HFFc6 (cell line): ENCODE data around the gene DAZAP1. TPM values are rescaled to one million over a fixed set of nuclear protein-coding genes. Genes with fewer than 3 reads are reported as not detected.

Source experiments
- DNase-seq: peaks from one replicate; pipeline ENCODE4 v3.0.0-alpha.2; 2018
- H3K27ac Mint-ChIP-seq: 2 replicates; pipeline ENCODE4 v1.8.0; 2020; ENCODE audit warnings: mild to moderate bottlenecking, mixed read lengths
- H3K27me3 Mint-ChIP-seq: 2 replicates; pipeline ENCODE4 v1.8.0; 2021; ENCODE audit warnings: mild to moderate bottlenecking, moderate library complexity, mixed read lengths; ENCODE audit not compliant: insufficient read depth
- H3K36me3 Mint-ChIP-seq: 2 replicates; pipeline ENCODE4 v1.8.0; 2021; ENCODE audit warnings: low read depth, mixed read lengths
- H3K4me1 Mint-ChIP-seq: 2 replicates; pipeline ENCODE4 v1.8.0; 2020; ENCODE audit warnings: low read depth, mixed read lengths
- H3K4me3 Mint-ChIP-seq: 2 replicates; pipeline ENCODE4 v1.8.0; 2020; ENCODE audit warnings: mild to moderate bottlenecking, moderate library complexity, mixed read lengths
- H3K9me3 Mint-ChIP-seq: 2 replicates; pipeline ENCODE4 v1.8.0; 2020; ENCODE audit warnings: mild to moderate bottlenecking, mixed read lengths
- total RNA-seq, 6 experiments: library from RNA; stranded (reverse); fragmentation: NEBNext Ultra II Directional; extraction: Animal tissue kit (Norgen Biotek cat#: 25700); gene quantifications; 2 replicates in 1 of 6; 3 replicates in 5 of 6; pipeline ENCODE4 v1.2.3, GENCODE V29; 2021
- TF ChIP-seq, protein P1 (sequence below): fragments of 200-600 bp; sonication (generic); IDR thresholded peaks from 2 replicates; pipeline ENCODE4 v1.5.0; 2021; ENCODE audit warnings: antibody characterized with exemption, mild to moderate bottlenecking

Gene DAZAP1
- total RNA-seq, 6 experiments from 2014 or later = 87.2 to 109 (median 103) TPM

DNA sequence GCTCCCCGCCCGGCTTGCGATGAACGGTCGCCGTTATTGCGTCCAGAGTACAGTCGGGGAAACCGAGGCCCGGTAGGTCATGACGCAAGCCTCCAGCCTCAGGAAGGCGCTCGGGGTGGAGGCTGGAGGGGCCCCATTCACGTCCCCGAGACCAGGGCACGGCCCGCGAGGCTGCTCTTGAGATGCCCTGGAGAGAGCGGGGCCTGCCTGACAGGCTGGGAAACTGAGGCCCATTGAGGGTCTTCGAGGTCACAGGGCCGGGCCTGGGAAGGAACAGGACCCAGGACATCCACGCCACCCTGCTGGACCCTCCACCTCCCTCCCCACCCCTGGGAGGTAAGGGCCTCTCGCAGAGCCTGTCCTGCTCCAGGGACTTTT lies 23.3 kb upstream of the DAZAP1 start:
- H3K27ac Mint-ChIP-seq = peak overlapping the region; percentile 40
- peaks cover 7% of the 10 kb centered on the region; the same call in 1 of the 2 replicates for H3K4me1 Mint-ChIP-seq
- H3K9me3 Mint-ChIP-seq = peaks cover 4% of the 10 kb centered on the region; the same call in 1 of the 2 replicates
- peaks cover 8% of the 10 kb centered on the region for H3K27me3 Mint-ChIP-seq
- H3K36me3 Mint-ChIP-seq = peaks cover 5% of the 10 kb centered on the region
- TF ChIP-seq, protein P1, sequence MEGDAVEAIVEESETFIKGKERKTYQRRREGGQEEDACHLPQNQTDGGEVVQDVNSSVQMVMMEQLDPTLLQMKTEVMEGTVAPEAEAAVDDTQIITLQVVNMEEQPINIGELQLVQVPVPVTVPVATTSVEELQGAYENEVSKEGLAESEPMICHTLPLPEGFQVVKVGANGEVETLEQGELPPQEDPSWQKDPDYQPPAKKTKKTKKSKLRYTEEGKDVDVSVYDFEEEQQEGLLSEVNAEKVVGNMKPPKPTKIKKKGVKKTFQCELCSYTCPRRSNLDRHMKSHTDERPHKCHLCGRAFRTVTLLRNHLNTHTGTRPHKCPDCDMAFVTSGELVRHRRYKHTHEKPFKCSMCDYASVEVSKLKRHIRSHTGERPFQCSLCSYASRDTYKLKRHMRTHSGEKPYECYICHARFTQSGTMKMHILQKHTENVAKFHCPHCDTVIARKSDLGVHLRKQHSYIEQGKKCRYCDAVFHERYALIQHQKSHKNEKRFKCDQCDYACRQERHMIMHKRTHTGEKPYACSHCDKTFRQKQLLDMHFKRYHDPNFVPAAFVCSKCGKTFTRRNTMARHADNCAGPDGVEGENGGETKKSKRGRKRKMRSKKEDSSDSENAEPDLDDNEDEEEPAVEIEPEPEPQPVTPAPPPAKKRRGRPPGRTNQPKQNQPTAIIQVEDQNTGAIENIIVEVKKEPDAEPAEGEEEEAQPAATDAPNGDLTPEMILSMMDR = no peak
- DNase-seq = no peak
- H3K4me3 Mint-ChIP-seq = peak overlapping the region; percentile 90

DNA sequence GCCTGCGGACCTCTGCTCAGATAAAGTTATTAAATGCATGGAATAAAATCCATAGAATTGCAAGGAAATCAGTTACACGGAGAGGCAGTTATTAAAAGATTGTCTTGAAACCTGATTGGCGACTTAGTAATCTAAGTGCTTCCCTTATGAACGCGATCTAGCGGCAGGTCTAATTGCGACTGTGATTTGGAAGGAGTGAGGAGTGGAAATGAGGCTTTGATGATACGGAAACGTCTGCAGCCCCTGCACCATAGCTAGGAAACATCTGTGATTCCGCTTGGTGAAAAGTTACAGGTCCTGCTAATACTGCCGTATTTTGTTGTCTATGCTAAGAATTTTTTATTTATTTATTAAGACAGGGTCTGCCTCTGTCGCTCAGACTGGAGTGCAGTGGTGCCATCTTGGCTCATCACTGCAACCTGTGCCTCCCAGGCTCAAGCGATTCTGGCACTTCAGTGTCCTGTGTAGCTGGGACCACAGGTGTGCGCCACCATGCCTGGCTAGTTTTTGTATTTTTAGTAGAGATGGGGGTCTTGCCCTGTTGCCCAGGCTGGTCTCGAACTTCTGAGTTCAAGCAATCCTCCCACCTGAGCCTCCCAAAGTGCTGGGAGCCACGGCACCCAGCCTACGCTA lies 22.8 kb upstream of the DAZAP1 start:
- Mint-ChIP-seq H3K9me3 (peaks cover 4% of the 10 kb centered on the region; the same call in 1 of the 2 replicates), H3K27me3 (peaks cover 8% of the 10 kb centered on the region), H3K36me3 (peaks cover 10% of the 10 kb centered on the region), H3K4me3 (peak overlapping the region; percentile 90), H3K4me1 (peaks cover 7% of the 10 kb centered on the region; the same call in 1 of the 2 replicates), H3K27ac (peak overlapping the region; percentile 40)
- TF ChIP-seq, protein P1 = no peak
- no peak for DNase-seq

DNA sequence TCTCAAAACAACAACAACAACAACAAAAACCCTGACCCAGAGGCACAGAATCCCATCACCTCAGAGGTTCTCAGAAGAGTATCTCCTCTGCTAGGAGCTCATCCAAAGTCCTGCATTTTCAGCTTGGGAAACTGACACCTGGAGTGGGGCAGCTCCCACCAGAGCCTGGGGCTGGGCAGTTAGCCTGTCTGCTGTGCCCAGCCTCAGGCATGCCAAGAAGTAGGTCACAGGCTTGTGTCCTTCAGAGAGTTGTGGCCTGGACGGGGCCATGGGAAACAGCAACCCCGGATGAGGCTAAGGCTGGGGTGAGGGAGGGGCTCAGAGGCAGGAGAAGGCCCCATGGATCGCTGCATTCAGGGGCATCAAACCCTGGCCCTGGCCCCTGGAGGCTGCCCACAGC lies 21.6 kb upstream of the DAZAP1 start:
- TF ChIP-seq, protein P1 = no peak
- peaks cover 8% of the 10 kb centered on the region for H3K27me3 Mint-ChIP-seq
- no peak for DNase-seq
- peaks cover 4% of the 10 kb centered on the region; the same call in 1 of the 2 replicates for H3K9me3 Mint-ChIP-seq
- peaks cover 10% of the 10 kb centered on the region for H3K36me3 Mint-ChIP-seq
- 0 out of 2 replicates have a peak overlapping the region, but pooled peaks have one; percentile 9 for H3K4me3 Mint-ChIP-seq
- H3K27ac Mint-ChIP-seq = no peak overlapping the region
- peaks cover 7% of the 10 kb centered on the region; the same call in 1 of the 2 replicates for H3K4me1 Mint-ChIP-seq

DNA sequence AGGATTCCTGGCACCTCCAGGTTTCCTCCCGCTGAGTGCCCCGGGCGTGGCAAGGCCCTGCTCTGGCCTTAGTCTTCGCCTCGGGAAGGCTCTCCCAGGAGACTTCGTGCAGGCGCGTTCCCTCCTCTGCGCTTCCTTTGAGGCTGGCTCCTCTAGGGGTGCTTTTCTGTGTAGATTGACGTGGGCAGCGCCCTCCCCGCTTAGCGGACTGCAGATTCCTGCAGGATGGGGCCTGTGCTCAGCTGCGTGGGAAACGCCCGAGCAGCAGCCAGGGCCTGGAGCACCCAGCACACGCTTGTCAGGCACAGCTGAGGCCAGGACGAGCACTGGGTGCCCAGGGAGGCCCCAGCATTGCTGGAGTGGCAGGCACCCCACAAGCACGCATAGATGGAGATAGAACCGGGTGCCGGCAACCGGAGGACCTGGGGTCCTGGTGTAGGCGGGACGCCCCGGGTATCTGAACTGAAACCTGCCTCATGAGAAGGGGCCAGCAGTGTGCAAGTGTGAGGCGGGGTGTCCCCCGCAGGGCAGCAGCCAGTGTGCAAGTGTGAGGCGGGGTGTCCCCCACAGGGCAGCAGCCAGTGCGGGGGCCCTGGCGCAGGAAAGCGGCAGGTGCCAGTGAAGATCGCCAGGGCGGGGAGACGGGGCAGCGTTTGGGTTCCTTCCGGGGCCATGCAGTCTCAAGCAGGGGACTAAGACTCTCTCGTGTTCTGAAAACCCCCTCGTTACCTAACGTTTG lies 20.3 kb upstream of the DAZAP1 start:
- DNase-seq = no peak
- H3K9me3 Mint-ChIP-seq = peaks cover 4% of the 10 kb centered on the region; the same call in 1 of the 2 replicates
- TF ChIP-seq, protein P1 = no peak
- H3K27ac Mint-ChIP-seq = no peak overlapping the region
- no peak overlapping the region for H3K4me3 Mint-ChIP-seq
- H3K4me1 Mint-ChIP-seq = peaks cover 7% of the 10 kb centered on the region; the same call in 1 of the 2 replicates
- peaks cover 17% of the 10 kb centered on the region for H3K36me3 Mint-ChIP-seq
- H3K27me3 Mint-ChIP-seq = peaks cover 8% of the 10 kb centered on the region

DNA sequence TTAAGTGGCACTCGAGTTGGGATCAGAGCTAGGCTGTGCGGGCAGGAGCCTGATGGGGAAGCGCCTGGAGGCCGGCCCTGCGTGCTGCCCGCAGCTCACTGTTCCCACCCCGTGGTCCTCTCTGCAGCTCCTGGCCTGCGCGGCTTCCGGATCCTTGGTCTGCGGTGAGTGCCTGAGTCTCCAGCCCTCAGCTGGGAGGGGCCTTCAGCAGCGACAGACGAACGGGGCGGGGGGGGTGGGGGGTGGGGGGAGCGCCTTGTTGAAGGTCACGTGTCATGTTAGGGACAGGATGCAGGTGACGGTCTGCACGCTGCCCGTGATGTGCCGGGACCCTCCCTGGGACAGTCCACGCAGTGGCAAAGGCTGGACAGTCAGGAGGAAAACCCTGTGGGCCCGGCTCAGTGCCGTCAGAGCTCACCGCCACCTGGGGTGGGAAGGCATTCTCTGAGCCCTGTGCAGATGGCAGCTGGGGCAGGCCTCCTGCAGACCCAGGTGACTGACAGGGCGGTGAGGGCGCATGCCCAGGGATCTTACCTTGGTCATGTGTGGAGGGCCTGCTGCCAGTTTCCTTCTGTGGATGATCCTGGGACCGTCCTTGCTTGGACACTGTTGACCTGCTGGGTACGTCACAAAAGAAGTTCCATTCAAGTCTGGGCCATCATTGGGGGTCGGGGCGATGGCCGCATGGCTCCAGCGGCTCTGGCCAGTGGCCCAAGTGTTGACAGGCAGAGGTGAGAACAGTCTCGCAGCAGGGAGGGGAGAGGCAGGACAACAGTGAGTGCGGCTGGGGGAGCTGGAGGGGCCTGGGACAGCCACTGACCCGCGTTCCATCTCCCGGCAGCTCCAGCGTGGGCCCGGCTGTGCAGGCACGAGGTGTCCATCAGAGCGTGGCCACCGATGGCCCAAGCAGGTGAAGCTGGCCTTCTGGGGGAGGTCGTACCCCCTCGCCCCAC lies 19.4 kb upstream of the DAZAP1 start:
- H3K27me3 Mint-ChIP-seq = peaks cover 7% of the 10 kb centered on the region
- peaks cover 4% of the 10 kb centered on the region; the same call in 1 of the 2 replicates for H3K9me3 Mint-ChIP-seq
- H3K27ac Mint-ChIP-seq = no peak overlapping the region
- no peak overlapping the region for H3K4me3 Mint-ChIP-seq
- DNase-seq = no peak
- TF ChIP-seq, protein P1 = no peak
- H3K4me1 Mint-ChIP-seq = peaks cover 7% of the 10 kb centered on the region; the same call in 1 of the 2 replicates
- peaks cover 21% of the 10 kb centered on the region for H3K36me3 Mint-ChIP-seq
